Measurements from ENCODE around the gene SPECC1.
"Not testable (repeated sequence)": the region's sequence is repeated elsewhere in the genome, so short reads cannot be mapped to it uniquely, and the experiment has no call there.

SPECC1 gene

DNA sequence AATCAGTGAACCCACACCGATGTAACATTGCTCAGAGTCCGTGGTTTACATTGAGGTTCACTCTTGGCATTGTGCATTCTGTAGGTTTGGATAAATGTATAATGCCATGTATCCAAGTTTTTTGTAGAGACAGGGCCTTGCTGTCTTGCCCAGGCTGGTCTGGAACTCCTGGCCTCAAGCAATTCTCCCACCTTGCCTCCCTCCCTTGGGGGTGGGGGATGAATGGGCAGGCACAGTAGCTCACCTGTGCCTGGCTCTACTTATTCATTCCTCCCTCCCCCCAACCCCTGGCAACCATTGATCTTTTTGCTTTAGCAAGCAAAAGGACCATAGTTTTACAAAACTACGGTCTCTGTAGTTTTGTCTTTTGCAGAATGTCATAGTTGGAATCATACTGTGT lies 181.4 kb downstream of the SPECC1 start:
- TF ChIP-seq CTCF (IDR thresholded peaks at IDR 0.05; ENCODE audit: insufficient read depth, low read depth, low read length, missing control alignments) = no peak
- DNase-seq (ENCODE audit: low read depth) = no peak
- H3K4me3 ChIP-seq (ENCODE audit: low read length) = no peak overlapping the region

DNA sequence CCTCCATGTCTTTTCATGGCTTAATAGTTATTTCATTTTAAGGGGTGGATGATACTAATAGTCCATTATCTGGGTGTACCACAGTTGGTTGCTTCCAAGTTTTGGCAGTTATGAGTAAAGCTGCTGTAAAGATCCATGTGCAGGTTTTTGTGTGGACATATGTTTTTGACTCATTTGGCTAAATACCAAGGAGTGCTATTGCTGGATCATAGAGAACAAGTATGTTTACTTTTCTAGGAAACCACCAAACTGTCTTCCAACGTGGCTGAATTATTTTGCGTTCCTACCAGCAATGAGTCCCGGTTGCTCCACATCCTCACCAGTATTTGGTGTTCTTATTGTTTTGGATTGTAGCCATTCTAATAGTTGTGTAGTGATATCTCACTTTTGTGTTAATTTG lies 181.9 kb downstream of the SPECC1 start:
- H3K4me3 ChIP-seq (ENCODE audit: low read length) = no peak overlapping the region
- TF ChIP-seq CTCF (IDR thresholded peaks at IDR 0.05; ENCODE audit: insufficient read depth, low read depth, low read length, missing control alignments) = no peak
- DNase-seq (ENCODE audit: low read depth) = peak; percentile 90

DNA sequence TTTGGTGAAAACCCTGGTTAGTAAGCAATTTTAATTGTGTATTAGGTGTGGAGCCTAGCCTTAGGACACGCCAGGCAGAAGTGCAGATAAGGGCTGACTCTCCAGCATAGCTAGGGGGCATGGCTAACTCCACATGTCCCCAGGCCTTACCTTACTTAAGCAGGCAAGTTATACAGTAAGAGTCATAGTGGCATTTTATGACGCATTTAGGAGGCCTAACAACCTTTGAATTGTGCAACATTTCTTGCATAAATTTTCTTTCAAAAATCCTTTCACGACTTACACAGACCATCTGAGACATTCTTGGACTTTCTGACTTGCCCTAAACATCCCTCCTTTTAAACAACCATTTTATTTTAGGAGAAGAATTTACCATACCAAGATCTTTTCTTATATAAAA lies 187.1 kb downstream of the SPECC1 start:
- H3K4me3 ChIP-seq (ENCODE audit: low read length) = not testable (repeated sequence)
- peak; percentile 36 for DNase-seq (ENCODE audit: low read depth)

GRCh38 chr17:20197272-20197926 lies 188.2 kb downstream of the SPECC1 start:
- no peak for TF ChIP-seq CTCF (IDR thresholded peaks at IDR 0.05; ENCODE audit: insufficient read depth, low read depth, low read length, missing control alignments)

DNA sequence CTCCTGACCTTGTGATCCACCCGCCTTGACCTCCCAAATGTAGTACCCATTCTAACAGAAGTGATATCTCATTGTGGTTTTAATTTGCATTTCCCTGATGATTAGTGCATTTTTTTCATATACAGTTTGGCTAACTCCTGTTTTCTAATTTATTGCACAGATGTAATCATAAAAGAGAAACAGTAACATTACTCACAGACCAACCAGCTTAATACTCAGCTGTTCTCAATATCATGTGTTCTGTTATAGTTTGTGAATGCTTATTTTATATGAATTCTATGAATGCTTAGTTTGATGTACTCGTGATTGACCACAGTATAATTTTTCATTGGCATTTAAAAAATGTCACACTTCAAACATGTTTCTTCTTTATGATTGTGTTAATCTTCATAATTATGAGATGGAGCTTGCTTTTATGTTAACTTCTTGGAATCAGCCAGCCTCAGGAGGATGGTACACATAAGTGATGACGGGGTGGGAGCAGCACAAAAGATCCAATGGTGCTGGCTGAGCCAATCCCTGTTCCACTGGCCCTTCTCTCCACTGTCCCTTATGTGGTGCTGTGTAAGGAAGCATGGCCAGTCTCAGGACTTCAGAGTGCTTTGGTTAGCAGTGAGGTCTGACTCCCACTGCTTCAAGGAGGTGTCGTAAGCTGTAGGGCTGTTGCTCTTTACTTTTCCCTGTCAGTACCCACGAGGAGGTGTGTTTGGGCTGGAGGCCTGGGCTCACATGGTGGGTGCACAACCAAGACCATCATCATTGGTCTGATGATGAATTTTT lies 191.0 kb downstream of the SPECC1 start:
- no peak for TF ChIP-seq CTCF (IDR thresholded peaks at IDR 0.05; ENCODE audit: insufficient read depth, low read depth, low read length, missing control alignments)
- no peak for DNase-seq (ENCODE audit: low read depth)
- no peak overlapping the region for H3K4me3 ChIP-seq (ENCODE audit: low read length)

More at GRCh38 chr17:20197272-20197926, 188.2 kb downstream of the SPECC1 start:
- H3K4me3 ChIP-seq (ENCODE audit: low read length) = no peak overlapping the region
- DNase-seq (ENCODE audit: low read depth) = no peak

DNA sequence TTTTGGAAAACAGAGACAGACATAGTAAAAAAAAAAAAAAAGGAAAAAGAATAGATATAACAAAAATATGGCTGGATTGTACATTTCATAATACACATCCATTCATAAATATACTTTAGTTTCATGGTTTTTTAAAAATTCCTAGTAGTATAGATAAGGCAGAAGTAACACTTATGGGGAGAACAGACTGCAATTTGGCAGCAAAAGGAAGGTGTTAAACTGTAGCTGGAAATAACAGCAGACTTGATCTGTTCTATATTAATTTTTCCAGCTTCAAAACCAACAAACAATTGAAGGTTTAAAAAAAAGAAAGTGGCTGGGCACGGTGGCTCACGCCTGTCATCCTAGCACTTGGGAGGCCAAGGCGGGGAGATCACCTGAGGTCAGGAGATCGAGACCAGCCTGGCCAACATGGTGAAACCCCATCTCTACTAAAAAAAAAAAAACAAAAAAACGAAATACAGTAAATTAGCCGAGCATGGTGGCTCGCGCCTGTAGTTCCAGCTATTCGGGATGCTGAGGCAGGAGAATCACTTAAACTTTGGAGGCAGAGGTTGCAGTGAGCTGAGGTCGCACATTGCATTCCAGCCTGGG lies 191.8 kb downstream of the SPECC1 start:
- no peak for TF ChIP-seq CTCF (IDR thresholded peaks at IDR 0.05; ENCODE audit: insufficient read depth, low read depth, low read length, missing control alignments)
- H3K4me3 ChIP-seq (ENCODE audit: low read length) = no peak overlapping the region
- no peak for DNase-seq (ENCODE audit: low read depth)

- no peak overlapping the region for H3K4me3 ChIP-seq (ENCODE audit: low read length)
- DNase-seq (ENCODE audit: low read depth) = peak; percentile 43
- no peak for TF ChIP-seq CTCF (IDR thresholded peaks at IDR 0.05; ENCODE audit: insufficient read depth, low read depth, low read length, missing control alignments)
These were observed 193.0 kb downstream of the SPECC1 start for GRCh38 chr17:20202141-20202621.

Measured in epithelial cell of esophagus (primary cell).